GM20000 (cell line): ENCODE data around the gene ADGRG6.

Source experiments
- DNase-seq: peaks from one replicate; pipeline ENCODE4 v3.0.0; 2012; ENCODE audit warnings: low spot score
- CTCF ChIP-seq: IDR thresholded peaks from 2 replicates; pipeline ENCODE4 v1.5.1; 2012; ENCODE audit warnings: mild to moderate bottlenecking, control low read depth; ENCODE audit errors: extremely low read depth, missing control alignments

The ADGRG6 gene

GRCh38 chr6:142329486-142330113 lies 27.8 kb downstream of the ADGRG6 start:
- no peak for TF ChIP-seq CTCF
- no peak for DNase-seq

GRCh38 chr6:142331075-142331551 lies 29.3 kb downstream of the ADGRG6 start:
- DNase-seq, result no peak
- TF ChIP-seq CTCF, result no peak

- DNase-seq, result no peak
- no peak for TF ChIP-seq CTCF
Measured at GRCh38 chr6:142331601-142332000, 29.8 kb downstream of the ADGRG6 start.

- TF ChIP-seq CTCF, result no peak
Measured at GRCh38 chr6:142332393-142333098, 30.7 kb downstream of the ADGRG6 start.

GRCh38 chr6:142333431-142333830 lies 31.6 kb downstream of the ADGRG6 start:
- DNase-seq, result no peak
- TF ChIP-seq CTCF, result no peak

More at GRCh38 chr6:142332393-142333098, 30.7 kb downstream of the ADGRG6 start:
- DNase-seq, result no peak

- no peak for TF ChIP-seq CTCF
- DNase-seq, result no peak
Measured at GRCh38 chr6:142334294-142334693, 32.5 kb downstream of the ADGRG6 start.

GRCh38 chr6:142335415-142335814 lies 33.6 kb downstream of the ADGRG6 start:
- DNase-seq, result no peak
- no peak for TF ChIP-seq CTCF
